Jurkat, Clone E6-1 (cell line): ENCODE data around the gene PRKCE.

Source experiments
- DNase-seq: peaks from one replicate; pipeline ENCODE4 v3.0.0-alpha.2; 2011; ENCODE audit warnings: low read depth, low spot score
- H3K4me3 ChIP-seq: 2 replicates; pipeline ENCODE4 v1.5.1; 2011; ENCODE audit warnings: mild to moderate bottlenecking, low read length, control low read depth, moderate library complexity

Gene PRKCE

GRCh38 chr2:46074501-46074900, 423.0 kb downstream of the PRKCE start:
- no peak for DNase-seq
- H3K4me3 ChIP-seq: no peak overlapping the region

DNA sequence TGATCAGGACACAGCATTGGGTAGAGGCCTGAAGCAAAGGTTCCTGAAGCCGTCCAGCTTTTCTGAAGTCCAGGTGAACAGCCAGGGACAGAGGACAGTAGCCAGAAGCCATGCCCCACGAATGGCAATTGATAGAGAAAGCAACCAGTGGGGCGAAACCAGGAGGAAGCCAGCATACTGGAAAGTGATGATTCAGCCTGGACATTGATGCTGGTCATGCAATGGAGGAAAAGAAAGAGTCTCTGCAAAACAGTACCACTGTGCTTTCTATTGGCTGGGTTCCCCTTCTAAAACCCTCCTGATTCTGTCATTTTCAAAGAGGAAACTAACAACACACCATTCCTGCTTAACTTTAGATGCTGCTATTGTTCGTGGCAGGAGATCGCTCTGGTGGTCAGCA, 424.4 kb downstream of the PRKCE start:
- H3K4me3 ChIP-seq: no peak overlapping the region
- DNase-seq: no peak

DNA sequence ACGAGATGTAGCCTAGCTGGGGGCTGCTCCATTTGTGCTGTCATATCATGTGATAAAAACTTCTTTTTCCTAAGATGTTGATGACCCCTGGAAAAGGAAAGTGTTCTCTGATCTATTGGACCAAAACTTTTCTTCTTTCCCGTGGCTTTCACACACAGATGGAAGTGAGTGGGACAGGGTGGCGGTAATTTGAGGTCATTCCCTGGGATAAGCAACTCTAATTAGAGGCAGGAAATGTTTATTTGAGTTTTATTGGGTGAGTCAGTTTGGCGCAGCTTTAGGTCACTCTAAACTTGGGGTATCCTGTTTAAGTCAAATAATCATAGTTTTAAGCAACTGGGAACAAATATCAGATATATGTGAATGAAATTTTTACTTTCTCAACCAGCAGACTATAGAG, 424.8 kb downstream of the PRKCE start:
- no peak overlapping the region for H3K4me3 ChIP-seq
- DNase-seq: no peak

DNA sequence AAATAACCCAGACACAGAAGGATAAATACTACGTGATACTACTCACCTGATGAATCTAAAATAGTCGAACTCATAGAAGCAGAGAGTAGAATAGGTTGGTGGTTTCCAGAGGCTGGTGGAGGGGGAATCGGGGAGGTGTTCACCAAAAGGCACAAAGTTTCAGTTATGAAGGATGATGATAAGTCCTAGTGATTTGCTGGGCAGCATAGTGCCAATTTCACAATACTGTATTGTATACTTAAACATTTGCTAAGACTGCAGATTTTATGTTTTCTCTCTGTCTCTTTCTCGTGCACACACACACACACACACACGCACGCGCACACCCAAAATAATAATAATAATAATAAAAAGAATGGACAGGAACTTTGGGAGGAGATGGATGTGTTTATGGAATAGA, 425.4 kb downstream of the PRKCE start:
- no peak overlapping the region for H3K4me3 ChIP-seq
- DNase-seq: no peak

GRCh38 chr2:46077522-46078107, 426.1 kb downstream of the PRKCE start:
- no peak for DNase-seq
- no peak overlapping the region for H3K4me3 ChIP-seq

- no peak overlapping the region for H3K4me3 ChIP-seq
- DNase-seq: no peak
Measured at GRCh38 chr2:46079985-46080560, 428.6 kb downstream of the PRKCE start.

DNA sequence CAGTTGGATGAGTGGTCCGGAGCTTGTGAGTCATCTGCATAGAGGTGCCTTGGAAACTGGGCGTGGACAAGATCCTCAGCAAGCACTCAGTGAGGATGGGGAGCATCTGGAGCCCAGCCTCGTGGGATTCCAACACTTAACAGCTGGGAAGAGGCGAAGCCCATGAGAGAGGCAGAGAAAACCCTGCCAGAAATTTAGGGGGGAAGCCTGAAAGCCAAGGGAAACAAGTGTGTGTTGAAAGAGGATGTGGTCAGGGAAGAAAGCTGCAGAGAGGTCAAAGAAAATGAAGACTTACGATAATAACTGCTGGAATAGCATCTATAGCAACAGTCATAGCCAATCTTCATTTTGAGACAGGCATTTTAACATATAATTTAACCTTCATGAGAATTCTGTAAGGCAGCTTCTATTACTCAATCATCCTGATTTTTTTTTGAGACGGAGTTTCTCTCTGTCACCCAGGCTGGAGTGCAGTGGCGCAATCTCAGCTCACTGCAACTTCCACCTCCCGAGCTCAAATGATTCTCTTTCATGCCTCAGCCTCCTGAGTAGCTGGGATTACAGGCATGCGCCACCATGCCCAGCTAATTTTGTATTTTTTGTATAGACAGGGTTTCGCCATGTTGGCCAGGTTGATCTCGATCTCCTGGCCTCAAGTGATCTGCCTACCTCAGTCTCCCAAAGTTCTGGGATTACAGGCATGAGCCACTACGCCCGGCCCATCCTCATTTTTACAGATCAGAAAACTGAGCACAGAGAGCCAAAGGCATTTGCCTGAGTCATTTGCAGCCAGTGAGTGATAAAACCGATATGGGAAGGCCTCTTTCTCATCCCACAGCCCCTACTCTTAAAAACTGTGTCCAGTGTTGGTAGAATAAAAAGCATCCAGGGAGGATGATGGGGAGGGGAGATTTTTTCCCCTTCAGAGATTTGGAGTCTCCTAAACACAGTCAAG, 431.3 kb downstream of the PRKCE start:
- peak; percentile 30 for DNase-seq
- H3K4me3 ChIP-seq: no peak overlapping the region

GRCh38 chr2:46086578-46087070, 435.1 kb downstream of the PRKCE start:
- DNase-seq: no peak
- no peak overlapping the region for H3K4me3 ChIP-seq

- no peak for DNase-seq
- H3K4me3 ChIP-seq: no peak overlapping the region
Measured at GRCh38 chr2:46087492-46087891, 436.0 kb downstream of the PRKCE start.

DNA sequence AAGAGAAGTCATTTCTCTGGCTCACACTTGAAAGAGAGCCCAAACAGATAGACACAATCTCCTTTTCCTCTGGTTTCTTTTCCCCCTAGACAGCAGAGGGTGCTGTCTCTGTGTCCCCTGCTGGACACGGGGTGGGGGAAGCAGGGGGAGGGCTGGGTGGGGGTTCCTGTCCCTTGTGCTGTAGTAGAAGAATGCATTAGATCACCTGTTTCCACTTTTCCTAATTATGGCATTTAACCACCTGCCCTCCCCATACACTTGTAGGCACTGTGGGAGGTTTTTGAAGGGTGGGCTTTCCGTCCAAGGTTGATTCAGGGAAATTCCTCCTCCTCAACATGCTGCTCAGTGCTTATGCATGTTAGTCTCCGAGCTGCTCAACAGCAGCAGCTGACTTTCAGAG, 439.5 kb downstream of the PRKCE start:
- no peak overlapping the region for H3K4me3 ChIP-seq
- no peak for DNase-seq

- H3K4me3 ChIP-seq: no peak overlapping the region
- no peak for DNase-seq
Measured at GRCh38 chr2:46091961-46092667, 440.6 kb downstream of the PRKCE start.

- H3K4me3 ChIP-seq: no peak overlapping the region
Measured at GRCh38 chr2:46094689-46095088, 443.2 kb downstream of the PRKCE start.

DNA sequence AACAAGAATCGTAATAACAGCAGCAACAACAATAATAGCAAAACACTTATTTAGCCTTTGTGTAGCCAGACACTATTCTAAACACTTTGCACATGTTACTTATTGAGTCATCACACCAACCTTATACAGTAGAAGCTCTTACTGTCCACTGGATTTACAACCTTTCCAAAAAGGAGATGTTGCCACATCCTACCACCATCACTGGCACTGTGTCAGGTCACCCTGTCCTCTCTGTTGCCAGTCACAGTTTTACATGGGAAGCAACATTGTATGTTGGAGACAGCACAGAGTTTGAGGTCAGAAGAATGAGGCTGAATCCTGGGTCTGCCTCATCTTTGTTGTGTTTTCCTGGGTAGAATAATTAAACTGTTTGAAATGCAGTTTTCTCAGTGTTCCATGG, 444.4 kb downstream of the PRKCE start:
- no peak for DNase-seq
- no peak overlapping the region for H3K4me3 ChIP-seq

More at GRCh38 chr2:46094689-46095088, 443.2 kb downstream of the PRKCE start:
- DNase-seq: no peak

- H3K4me3 ChIP-seq: no peak overlapping the region
- DNase-seq: no peak
Measured at GRCh38 chr2:46096260-46096659, 444.8 kb downstream of the PRKCE start.

DNA sequence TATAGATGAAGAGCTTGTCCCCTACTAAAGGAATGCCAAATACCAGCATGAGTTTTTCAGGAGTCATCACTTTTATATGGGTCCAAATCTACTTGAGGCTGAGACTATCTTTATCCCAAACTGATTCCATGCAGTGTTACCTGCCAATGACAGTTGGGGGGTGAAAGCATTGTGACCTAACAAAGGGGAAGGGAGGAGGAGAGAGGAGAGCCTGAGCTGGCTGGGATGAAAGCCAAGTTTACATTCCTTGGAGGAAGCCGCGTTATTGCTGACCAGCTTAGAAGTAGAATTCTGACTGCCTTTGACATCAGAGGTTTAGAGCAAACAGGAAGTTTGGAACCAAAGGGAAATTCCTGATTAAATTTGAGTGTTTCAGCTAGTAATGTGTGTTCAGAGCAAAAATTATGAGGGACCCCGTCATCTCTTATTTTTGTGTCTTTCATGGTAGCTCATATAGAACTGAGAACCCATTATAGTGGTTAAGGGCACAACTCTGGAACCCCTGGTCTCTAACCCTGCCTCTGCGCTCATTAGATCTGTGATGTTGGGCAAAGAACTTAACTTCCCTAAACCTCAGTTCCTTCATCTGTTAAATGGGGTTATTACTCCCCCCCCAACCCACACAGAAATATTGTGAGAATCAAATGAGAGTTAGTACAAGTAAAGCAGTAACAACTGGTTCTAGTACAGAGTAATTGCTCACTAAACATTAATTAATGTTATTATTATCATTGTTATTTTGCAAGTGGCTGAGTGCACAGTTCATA, 446.4 kb downstream of the PRKCE start:
- DNase-seq: no peak
- no peak overlapping the region for H3K4me3 ChIP-seq

GRCh38 chr2:46098621-46099062, 447.2 kb downstream of the PRKCE start:
- H3K4me3 ChIP-seq: no peak overlapping the region
- no peak for DNase-seq

DNA sequence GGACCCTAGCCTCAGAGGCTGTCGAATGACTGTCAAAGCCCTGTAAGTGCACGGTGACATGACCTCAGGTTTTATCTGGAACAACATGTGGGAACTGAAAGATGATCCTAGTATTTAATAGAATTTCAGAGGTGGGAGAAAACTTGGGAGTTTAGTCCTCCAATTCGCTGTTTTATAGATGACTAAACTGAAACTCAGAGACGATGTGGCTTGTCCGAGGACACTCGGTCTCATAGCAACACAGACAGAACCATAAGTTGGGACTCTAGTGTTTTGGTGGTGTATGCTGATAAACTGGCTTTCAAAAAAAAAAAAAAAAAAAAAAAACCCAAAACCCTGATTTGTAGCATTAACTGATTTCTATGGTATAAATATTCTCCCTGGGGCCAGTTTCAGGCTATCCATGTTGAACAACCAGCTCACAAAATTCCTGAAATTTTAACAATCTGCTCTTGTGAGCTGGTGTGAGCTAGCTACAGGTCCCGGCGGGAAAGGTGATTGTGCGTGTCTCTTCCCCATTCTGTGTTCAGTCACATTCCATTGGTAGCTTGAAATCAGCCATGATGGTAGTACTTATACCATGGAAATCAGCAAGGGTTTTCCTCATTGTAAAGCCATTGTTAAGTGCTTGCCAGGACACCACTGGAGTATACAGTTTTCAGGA, 450.2 kb downstream of the PRKCE start:
- no peak overlapping the region for H3K4me3 ChIP-seq
- no peak for DNase-seq

- DNase-seq: no peak
- H3K4me3 ChIP-seq: no peak overlapping the region
Measured at GRCh38 chr2:46106690-46107089, 455.2 kb downstream of the PRKCE start.
